ENCODE measurements around the gene CEP57L1. TPM values are rescaled to one million over a fixed set of nuclear protein-coding genes. Genes with fewer than 3 reads are reported as not detected.

CEP57L1 gene
- 10 to 100 TPM in 2 of 6 donors, 1 to 10 TPM in 4; 6.7 to 14.3 (median 9.5) TPM for polyA plus RNA-seq (ENCODE audit: low read depth in 6 of 6)

- peaks cover 30 to 52% (median 43%) of the 10 kb centered on the region in 3 donors for H3K4me1 Mint-ChIP-seq
- no peaks in the 10 kb centered on the region for H3K27me3 Mint-ChIP-seq
- H3K4me3 Mint-ChIP-seq = peak within 1 kb of the TSS; percentile 92 to 99 (median 96)
- H3K27ac Mint-ChIP-seq = peak within 1 kb of the TSS; percentile 98 to 100 (median 99)
- peaks cover 0 to 6% of the 10 kb centered on the region in 2 donors for H3K36me3 Mint-ChIP-seq
- DNase-seq (peak; percentile 95), ATAC-seq (ENCODE audit: low read depth in 2 of 2) (peak; percentile 71 to 72)
- no peaks in the 10 kb centered on the region for H3K9me3 Mint-ChIP-seq
Measured at GRCh38 chr6:109095036-109095834, at the start of gene CEP57L1. TSS of gene CEP57L1 (plus strand) at chr6:109095507. CDS start at chr6:109145222, 49,715 bp downstream.

GRCh38 chr6:109048176-109048575 is 47.1 kb upstream of the CEP57L1 start:
- ATAC-seq (ENCODE audit: low read depth in 2 of 2) (no peak), DNase-seq (no peak)
- H3K9me3 Mint-ChIP-seq = peaks cover 0 to 4% (median 0%) of the 10 kb centered on the region in 7 donors
- no peaks in the 10 kb centered on the region for H3K27me3 Mint-ChIP-seq
- peak overlapping the region in 2 of 6 donors; percentile 57 to 73 for H3K27ac Mint-ChIP-seq
- H3K4me1 Mint-ChIP-seq = peaks cover 29 to 41% (median 35%) of the 10 kb centered on the region in 3 donors
- H3K36me3 Mint-ChIP-seq = peaks cover 7 to 12% of the 10 kb centered on the region in 2 donors
- no peak overlapping the region for H3K4me3 Mint-ChIP-seq

GRCh38 chr6:109048670-109049415 is 46.5 kb upstream of the CEP57L1 start:
- Mint-ChIP-seq H3K27ac (peak overlapping the region in 2 of 6 donors; percentile 69 to 73), H3K4me1 (peaks cover 34 to 46% (median 39%) of the 10 kb centered on the region in 3 donors), H3K27me3 (no peaks in the 10 kb centered on the region), H3K36me3 (peaks cover 7% of the 10 kb centered on the region in 2 donors), H3K9me3 (peaks cover 0 to 4% (median 0%) of the 10 kb centered on the region in 7 donors), H3K4me3 (peak overlapping the region in 1 of 8 donors; percentile 43)
- ATAC-seq (ENCODE audit: low read depth in 2 of 2) (no peak), DNase-seq (no peak)

GRCh38 chr6:109050012-109050411 is 45.3 kb upstream of the CEP57L1 start:
- DNase-seq (no peak), ATAC-seq (ENCODE audit: low read depth in 2 of 2) (no peak)
- Mint-ChIP-seq H3K9me3 (peaks cover 0 to 4% (median 0%) of the 10 kb centered on the region in 7 donors), H3K27ac (no peak overlapping the region), H3K36me3 (peaks cover 7% of the 10 kb centered on the region in 2 donors), H3K4me3 (no peak overlapping the region), H3K4me1 (peaks cover 36 to 45% (median 38%) of the 10 kb centered on the region in 3 donors), H3K27me3 (no peaks in the 10 kb centered on the region)

GRCh38 chr6:109050447-109051102 is 44.7 kb upstream of the CEP57L1 start:
- ATAC-seq (ENCODE audit: low read depth in 2 of 2) (no peak), DNase-seq (no peak)
- no peak overlapping the region for H3K27ac Mint-ChIP-seq
- peaks cover 0 to 4% (median 0%) of the 10 kb centered on the region in 7 donors for H3K9me3 Mint-ChIP-seq
- no peaks in the 10 kb centered on the region for H3K27me3 Mint-ChIP-seq
- peaks cover 31 to 43% (median 32%) of the 10 kb centered on the region in 3 donors for H3K4me1 Mint-ChIP-seq
- H3K4me3 Mint-ChIP-seq = peak overlapping the region in 4 of 8 donors; percentile 8 to 78 (median 16)
- H3K36me3 Mint-ChIP-seq = peaks cover 7% of the 10 kb centered on the region in 2 donors

- no peaks in the 10 kb centered on the region for H3K27me3 Mint-ChIP-seq
- peaks cover 29 to 43% (median 31%) of the 10 kb centered on the region in 3 donors for H3K4me1 Mint-ChIP-seq
- H3K36me3 Mint-ChIP-seq = peaks cover 7% of the 10 kb centered on the region in 2 donors
- no peak for ATAC-seq (ENCODE audit: low read depth in 2 of 2)
- peaks cover 0 to 4% (median 0%) of the 10 kb centered on the region in 7 donors for H3K9me3 Mint-ChIP-seq
- peak overlapping the region in 1 of 6 donors; percentile 59 for H3K27ac Mint-ChIP-seq
- DNase-seq = no peak
- peak overlapping the region in 5 of 8 donors; percentile 15 to 78 (median 37) for H3K4me3 Mint-ChIP-seq
Measured at GRCh38 chr6:109051301-109052017, 43.8 kb upstream of the CEP57L1 start.

GRCh38 chr6:109052018-109052651 is 43.2 kb upstream of the CEP57L1 start:
- Mint-ChIP-seq H3K27ac (peak overlapping the region in 5 of 6 donors; percentile 22 to 75 (median 47)), H3K9me3 (peaks cover 0 to 4% (median 0%) of the 10 kb centered on the region in 7 donors), H3K27me3 (no peaks in the 10 kb centered on the region), H3K4me3 (peak overlapping the region in 7 of 8 donors; percentile 43 to 81 (median 74)), H3K4me1 (peaks cover 35 to 49% (median 36%) of the 10 kb centered on the region in 3 donors), H3K36me3 (peaks cover 7% of the 10 kb centered on the region in 2 donors)
- DNase-seq (no peak), ATAC-seq (ENCODE audit: low read depth in 2 of 2) (peak; percentile 41 to 47)

- Mint-ChIP-seq H3K27me3 (no peaks in the 10 kb centered on the region), H3K36me3 (peaks cover 7% of the 10 kb centered on the region in 2 donors), H3K4me3 (peak overlapping the region in 6 of 8 donors; percentile 43 to 81 (median 74)), H3K4me1 (peaks cover 35 to 49% (median 36%) of the 10 kb centered on the region in 3 donors), H3K27ac (peak overlapping the region in 4 of 6 donors; percentile 40 to 75 (median 60)), H3K9me3 (peaks cover 0 to 4% (median 0%) of the 10 kb centered on the region in 7 donors)
- DNase-seq = no peak
- ATAC-seq (ENCODE audit: low read depth in 2 of 2) = no peak
Measured at GRCh38 chr6:109052852-109053251, 42.5 kb upstream of the CEP57L1 start.

GRCh38 chr6:109053336-109053735 is 42.0 kb upstream of the CEP57L1 start:
- Mint-ChIP-seq H3K27ac (peak overlapping the region in 2 of 6 donors; percentile 40 to 75), H3K27me3 (no peaks in the 10 kb centered on the region), H3K4me3 (peak overlapping the region in 3 of 8 donors; percentile 75 to 81 (median 78)), H3K36me3 (peaks cover 7% of the 10 kb centered on the region in 2 donors), H3K9me3 (peaks cover 0 to 4% (median 0%) of the 10 kb centered on the region in 7 donors), H3K4me1 (peaks cover 37 to 49% (median 37%) of the 10 kb centered on the region in 3 donors)
- ATAC-seq (ENCODE audit: low read depth in 2 of 2) (no peak), DNase-seq (no peak)

- peak overlapping the region in 1 of 6 donors; percentile 32 for H3K27ac Mint-ChIP-seq
Measured at GRCh38 chr6:109055771-109056235, 39.5 kb upstream of the CEP57L1 start.

GRCh38 chr6:109056661-109057060 is 38.6 kb upstream of the CEP57L1 start:
- Mint-ChIP-seq H3K4me3 (peak overlapping the region in 1 of 8 donors; percentile 4), H3K27me3 (no peaks in the 10 kb centered on the region), H3K36me3 (no peaks in the 10 kb centered on the region), H3K9me3 (no peaks in the 10 kb centered on the region), H3K4me1 (peaks cover 33 to 45% (median 44%) of the 10 kb centered on the region in 3 donors), H3K27ac (peak overlapping the region in 1 of 6 donors; percentile 45)
- ATAC-seq (ENCODE audit: low read depth in 2 of 2) (no peak), DNase-seq (no peak)

More at GRCh38 chr6:109055771-109056235, 39.5 kb upstream of the CEP57L1 start:
- Mint-ChIP-seq H3K4me3 (no peak overlapping the region), H3K9me3 (no peaks in the 10 kb centered on the region), H3K27me3 (no peaks in the 10 kb centered on the region), H3K4me1 (peaks cover 35 to 50% (median 48%) of the 10 kb centered on the region in 3 donors), H3K36me3 (no peaks in the 10 kb centered on the region)
- DNase-seq (no peak), ATAC-seq (ENCODE audit: low read depth in 2 of 2) (no peak)

GRCh38 chr6:109058620-109059019 is 36.7 kb upstream of the CEP57L1 start:
- DNase-seq (no peak), ATAC-seq (ENCODE audit: low read depth in 2 of 2) (no peak)
- Mint-ChIP-seq H3K4me3 (no peak overlapping the region), H3K36me3 (no peaks in the 10 kb centered on the region), H3K27me3 (no peaks in the 10 kb centered on the region), H3K9me3 (no peaks in the 10 kb centered on the region), H3K27ac (peak overlapping the region in 2 of 6 donors; percentile 4 to 78), H3K4me1 (peaks cover 26 to 36% (median 36%) of the 10 kb centered on the region in 3 donors)

Measured in naive B cell (primary cell).